ENCODE results near the gene PRKAR2A. TPM values are rescaled to one million over a fixed set of nuclear protein-coding genes. Genes with fewer than 3 reads are reported as not detected.

Gene PRKAR2A
- total and polyA plus RNA-seq, 9 of the 15 experiments (the other 6 are each of a cell fraction or from before 2014, with no cell fraction given) = 15.9 to 84.5 (median 37.6) TPM

GRCh38 chr3:48856469-48856868, 8.8 kb upstream of the PRKAR2A start:
- CTCF ChIA-PET (ENCODE audit: low intra/inter-chr PET ratio) = no interaction called here
- Histone ChIP-seq H3K4me1 (replicated peaks in 1 of 2; ENCODE audit: control insufficient read depth in 2 of 2, insufficient read depth in 2 of 2, low read length in 2 of 2) (peaks cover 4 to 9% of the 10 kb centered on the region in 2 experiments; a peak in 3 of 5 replicates), H3K4me2 (ENCODE audit: insufficient read depth, low read length) (no peak overlapping the region), H3K27ac (ENCODE audit: extremely low read depth, low read depth, low read length) (no peak overlapping the region), H3K9me3 (replicated peaks; ENCODE audit: control insufficient read depth, insufficient read depth, low read depth, low read length) (no peaks in the 10 kb centered on the region), H2AFZ (ENCODE audit: low read depth, low read length) (no peak overlapping the region), H3K27me3 (ENCODE audit: control insufficient read depth in 2 of 2, insufficient read depth in 2 of 2, low read length in 2 of 2) (no peaks in the 10 kb centered on the region), H3K36me3 (ENCODE audit: control insufficient read depth, insufficient read depth, low read length) (0 out of 3 replicates have a peak, but pooled peaks cover 3% of the 10 kb centered on the region), H3K79me2 (ENCODE audit: control insufficient read depth, insufficient read depth, low read length) (no peaks in the 10 kb centered on the region), H3K4me3 (no peak overlapping the region), H3K9ac (ENCODE audit: insufficient read depth in 1 of 2, low read depth in 2 of 2, low read length in 2 of 2) (no peak overlapping the region), H3K9me1 (ENCODE audit: control insufficient read depth, insufficient read depth, low read length) (no peaks in the 10 kb centered on the region), H4K20me1 (replicated peaks; ENCODE audit: control insufficient read depth, insufficient read depth, low read length) (no peaks in the 10 kb centered on the region)
- ATAC-seq (no peak), DNase-seq (ENCODE audit: extremely low read depth in 1 of 4, low spot score in 3 of 4) (no peak), FAIRE-seq (no peak)
- POLR2A ChIA-PET = interaction anchor here (0.9 to 1.2 kb wide), 2 partner anchors 11 to 14 kb away, joined by 3 read pairs; no protein-coding TSS in a partner anchor
- intact Hi-C loops (cut with micrococcal nuclease) (no loop called here), in situ Hi-C loops (cut with MboI) (no loop called here)
- 61% methylated on average over 4 of the region's 4 CpGs for WGBS (ENCODE audit: insufficient coverage, low coverage, missing lambda C conversion rate)
- TF ChIP-seq ZNF217 (CRISPR knock-in tag; IDR thresholded peaks at IDR 0.05) (no peak), HMG20A (CRISPR knock-in tag; conservative IDR thresholded peaks at IDR 0.05) (no peak), KDM4B (IDR thresholded peaks at IDR 0.05; ENCODE audit: borderline replicate concordance in 2 of 2, low read depth in 1 of 2) (no peak), LARP7 (IDR thresholded peaks at IDR 0.05) (no peak), ZBTB1 (CRISPR knock-in tag; IDR thresholded peaks at IDR 0.05; ENCODE audit: borderline replicate concordance, low read depth) (no peak), ZSCAN29 (IDR thresholded peaks at IDR 0.05) (no peak), ZKSCAN8 (CRISPR knock-in tag; IDR thresholded peaks at IDR 0.05) (no peak)
- BruUV-seq (replicated peaks) = no TSS peak

All from K562 (cell line).